HG03159 (cell line): ENCODE data around the gene TIA1.
"Not testable (repeated sequence)": the region's sequence is repeated elsewhere in the genome, so short reads cannot be mapped to it uniquely, and the experiment has no call there.

Experiments
- ATAC-seq: cut with Tn5 transposase; IDR thresholded peaks from one replicate; pipeline ENCODE4 v1.9.1; 2021; ENCODE audit warnings: mild to moderate bottlenecking, moderate library complexity; ENCODE audit not compliant: unreplicated experiment

TIA1 gene

GRCh38 chr2:70226781-70227180, 21.6 kb downstream of the TIA1 start:
- ATAC-seq: no peak

GRCh38 chr2:70223305-70223704, 25.1 kb downstream of the TIA1 start:
- not testable (repeated sequence) for ATAC-seq

GRCh38 chr2:70214953-70215549, 33.4 kb downstream of the TIA1 start:
- no peak for ATAC-seq

GRCh38 chr2:70214365-70214764, 34.1 kb downstream of the TIA1 start:
- ATAC-seq: no peak

- no peak for ATAC-seq
Observed at GRCh38 chr2:70212298-70212932, 36.0 kb downstream of the TIA1 start.

- ATAC-seq: no peak
Observed at GRCh38 chr2:70211595-70211994, 36.8 kb downstream of the TIA1 start.

- no peak for ATAC-seq
Observed at GRCh38 chr2:70204452-70204851, 44.0 kb downstream of the TIA1 start.

- ATAC-seq: no peak
Observed at GRCh38 chr2:70203086-70203485, 45.3 kb downstream of the TIA1 start.

GRCh38 chr2:70202236-70202806, 46.1 kb downstream of the TIA1 start:
- no peak for ATAC-seq

GRCh38 chr2:70201831-70202230, 46.6 kb downstream of the TIA1 start:
- no peak for ATAC-seq

GRCh38 chr2:70201225-70201768, 47.1 kb downstream of the TIA1 start:
- ATAC-seq: no peak

GRCh38 chr2:70199320-70199864, 49.0 kb downstream of the TIA1 start:
- no peak for ATAC-seq

- ATAC-seq: no peak
Observed at GRCh38 chr2:70192516-70192915, 55.9 kb downstream of the TIA1 start.

- no peak for ATAC-seq
Observed at GRCh38 chr2:70191244-70191735, 57.1 kb downstream of the TIA1 start.

- peak; percentile 81 for ATAC-seq
Observed at GRCh38 chr2:70190418-70191243, 57.8 kb downstream of the TIA1 start, which contains the start of gene C2orf42. Gene C2orf42, minus strand, starts transcription at chr2:70191019. Its CDS starts 9,034 bp downstream, at chr2:70181985.

- ATAC-seq: no peak
Observed at GRCh38 chr2:70188460-70188859, 60.0 kb downstream of the TIA1 start.

- ATAC-seq: not testable (repeated sequence)
Observed at GRCh38 chr2:70187170-70187569, 61.3 kb downstream of the TIA1 start.

- no peak for ATAC-seq
Observed at GRCh38 chr2:70182689-70183088, 65.7 kb downstream of the TIA1 start.

GRCh38 chr2:70181363-70181956, 67.0 kb downstream of the TIA1 start:
- ATAC-seq: no peak

GRCh38 chr2:70173520-70173919, 74.9 kb downstream of the TIA1 start:
- ATAC-seq: no peak
